ENCODE measurements around the gene KIF26A.
A peak's percentile ranks its signal among the peaks of the same experiment; 100 is the strongest.

Gene KIF26A

GRCh38 chr14:104225278-104226190, 87.1 kb downstream of the KIF26A start:
- DNase-seq: peak; percentile 98

GRCh38 chr14:104226421-104227383, 88.3 kb downstream of the KIF26A start:
- no peak for DNase-seq

- DNase-seq: no peak
These were observed 89.4 kb downstream of the KIF26A start for GRCh38 chr14:104227806-104228205.

GRCh38 chr14:104228221-104228620, 89.8 kb downstream of the KIF26A start:
- no peak for DNase-seq

- no peak for DNase-seq
These were observed 90.5 kb downstream of the KIF26A start for GRCh38 chr14:104228716-104229533.

GRCh38 chr14:104229534-104230055, 91.2 kb downstream of the KIF26A start:
- no peak for DNase-seq

GRCh38 chr14:104230119-104230815, 91.9 kb downstream of the KIF26A start:
- DNase-seq: no peak
